Measurements from ENCODE around the gene MGMT. TPM values are rescaled to one million over a fixed set of nuclear protein-coding genes. Genes with fewer than 3 reads are reported as not detected.

Gene MGMT
- total RNA-seq, 1 donor from 2014 or later, result 58.5 TPM

- DNase-seq (ENCODE audit: low spot score) (no peak), ATAC-seq (no peak)
These were observed 179.9 kb downstream of the MGMT start for GRCh38 chr10:129646973-129647372.

- ATAC-seq (no peak), DNase-seq (ENCODE audit: low spot score) (no peak)
These were observed 180.5 kb downstream of the MGMT start for GRCh38 chr10:129647590-129647989.

- ATAC-seq, result no peak
These were observed 181.8 kb downstream of the MGMT start for GRCh38 chr10:129648856-129649255.

GRCh38 chr10:129652021-129652420 lies 185.0 kb downstream of the MGMT start:
- ATAC-seq (no peak), DNase-seq (ENCODE audit: low spot score) (no peak)

More at GRCh38 chr10:129648856-129649255, 181.8 kb downstream of the MGMT start:
- no peak for DNase-seq (ENCODE audit: low spot score)

- DNase-seq (ENCODE audit: low spot score), result no peak
- ATAC-seq, result no peak
These were observed 185.6 kb downstream of the MGMT start for GRCh38 chr10:129652521-129653201.

GRCh38 chr10:129653428-129653827 lies 186.4 kb downstream of the MGMT start:
- ATAC-seq, result peak; percentile 17
- DNase-seq (ENCODE audit: low spot score), result no peak

- ATAC-seq, result no peak
- no peak for DNase-seq (ENCODE audit: low spot score)
These were observed 186.8 kb downstream of the MGMT start for GRCh38 chr10:129653861-129654260.

- ATAC-seq, result no peak
- DNase-seq (ENCODE audit: low spot score), result no peak
These were observed 187.4 kb downstream of the MGMT start for GRCh38 chr10:129654461-129654860.

- no peak for ATAC-seq
- DNase-seq (ENCODE audit: low spot score), result no peak
These were observed 188.1 kb downstream of the MGMT start for GRCh38 chr10:129655007-129655678.

GRCh38 chr10:129655679-129656031 lies 188.6 kb downstream of the MGMT start:
- DNase-seq (ENCODE audit: low spot score), result no peak
- no peak for ATAC-seq

- no peak for ATAC-seq
- no peak for DNase-seq (ENCODE audit: low spot score)
These were observed 189.6 kb downstream of the MGMT start for GRCh38 chr10:129656642-129657041.

GRCh38 chr10:129657297-129658017 lies 190.4 kb downstream of the MGMT start:
- ATAC-seq, result no peak
- DNase-seq (ENCODE audit: low spot score), result no peak

GRCh38 chr10:129658376-129659072 lies 191.5 kb downstream of the MGMT start:
- no peak for ATAC-seq
- no peak for DNase-seq (ENCODE audit: low spot score)

GRCh38 chr10:129659508-129660268 lies 192.6 kb downstream of the MGMT start:
- DNase-seq (ENCODE audit: low spot score) (no peak), ATAC-seq (no peak)

GRCh38 chr10:129660569-129660968 lies 193.5 kb downstream of the MGMT start:
- no peak for DNase-seq (ENCODE audit: low spot score)
- ATAC-seq, result no peak

- no peak for ATAC-seq
- no peak for DNase-seq (ENCODE audit: low spot score)
These were observed 195.4 kb downstream of the MGMT start for GRCh38 chr10:129662426-129662825.

- no peak for DNase-seq (ENCODE audit: low spot score)
- ATAC-seq, result no peak
These were observed 203.1 kb downstream of the MGMT start for GRCh38 chr10:129670124-129670523.

- ATAC-seq, result no peak
- no peak for DNase-seq (ENCODE audit: low spot score)
These were observed 206.3 kb downstream of the MGMT start for GRCh38 chr10:129673292-129673691.

- no peak for ATAC-seq
- DNase-seq (ENCODE audit: low spot score), result no peak
These were observed 208.2 kb downstream of the MGMT start for GRCh38 chr10:129675027-129675769.

GRCh38 chr10:129676014-129676413 lies 209.0 kb downstream of the MGMT start:
- no peak for ATAC-seq
- DNase-seq (ENCODE audit: low spot score), result no peak
